Ascending aorta (tissue), 2 donors: Measurements from ENCODE around the gene ARHGEF7. TPM values are rescaled to one million over a fixed set of nuclear protein-coding genes. Genes with fewer than 3 reads are reported as not detected.

Experiments
- DNase-seq, 2 donors: peaks; one replicate each; pipeline ENCODE4 v3.0.0-alpha.2; 2019; ENCODE audit warnings: low spot score in 2 of 2
- H3K27ac ChIP-seq, 2 donors: fragments of 200-600 bp; sonication (generic); one replicate each; pipeline ENCODE4 v1.5.1; 2016 to 2017; ENCODE audit warnings: mild to moderate bottlenecking in 1 of 2
- H3K27me3 ChIP-seq: fragments of 200-600 bp; sonication (generic); one replicate; pipeline ENCODE4 v1.5.1; 2017
- H3K36me3 ChIP-seq, 2 donors: fragments of 200-600 bp; sonication (generic); one replicate each; pipeline ENCODE4 v1.5.1; 2016
- H3K4me1 ChIP-seq, 2 donors: fragments of 200-600 bp; sonication (generic); one replicate each; pipeline ENCODE4 v1.5.1; 2016 to 2017; ENCODE audit warnings: mild to moderate bottlenecking in 1 of 2
- H3K4me3 ChIP-seq, 2 donors: fragments of 200-600 bp; sonication (generic); one replicate each; pipeline ENCODE4 v1.5.1; 2016 to 2017; ENCODE audit warnings: mild to moderate bottlenecking in 1 of 2
- H3K9me3 ChIP-seq, 2 donors: fragments of 200-600 bp; sonication (generic); one replicate each; pipeline ENCODE4 v1.5.1; 2016
- CTCF ChIP-seq, 3 experiments: fragments of 200-600 bp in 2 of 3; fragments of 450-650 bp in 1 of 3; sonication (generic) in 2 of 3; IDR thresholded peaks; one replicate each; pipeline ENCODE4 v1.5.1; 2016 to 2019; ENCODE audit warnings: antibody characterized with exemption in 3 of 3, mild to moderate bottlenecking in 1 of 3, moderate library complexity in 1 of 3
- intact Hi-C: fragments of 100-400 bp; cut with DNase I; formaldehyde crosslinking; loops from one replicate; pipeline ENCODE4 v1.15.1; 2023
- total RNA-seq: library from RNA; depleted of rRNA; stranded (reverse); fragments of >200 nt; gene quantifications from one replicate; pipeline ENCODE4 v1.1.0, GENCODE V29; 2016

ARHGEF7 gene
- total RNA-seq, 1 donor from 2014 or later = 32.2 TPM

- DNase-seq = no peak
- Histone ChIP-seq H3K36me3 (no peaks in the 10 kb centered on the region), H3K4me1 (peaks cover 6 to 41% of the 10 kb centered on the region in 2 donors), H3K27ac (peak overlapping the region; percentile 89 to 95), H3K9me3 (no peaks in the 10 kb centered on the region), H3K27me3 (no peaks in the 10 kb centered on the region), H3K4me3 (peak overlapping the region in 1 of 2 donors; percentile 28)
- TF ChIP-seq CTCF (IDR thresholded peaks at IDR 0.05) = no peak
- intact Hi-C loops = no loop called here
Measured at GRCh38 chr13:111118898-111119607, 3.9 kb downstream of the ARHGEF7 start.

GRCh38 chr13:111119966-111120365 lies 4.9 kb downstream of the ARHGEF7 start:
- H3K36me3 ChIP-seq = no peaks in the 10 kb centered on the region
- DNase-seq = no peak
- H3K9me3 ChIP-seq = no peaks in the 10 kb centered on the region
- H3K4me3 ChIP-seq = no peak overlapping the region
- intact Hi-C loops = no loop called here
- peaks cover 6 to 40% of the 10 kb centered on the region in 2 donors for H3K4me1 ChIP-seq
- H3K27me3 ChIP-seq = no peaks in the 10 kb centered on the region
- no peak for TF ChIP-seq CTCF (IDR thresholded peaks at IDR 0.05)
- peak overlapping the region; percentile 89 to 95 for H3K27ac ChIP-seq

- Histone ChIP-seq H3K36me3 (no peaks in the 10 kb centered on the region), H3K9me3 (no peaks in the 10 kb centered on the region), H3K27me3 (no peaks in the 10 kb centered on the region), H3K4me1 (peaks cover 6 to 40% of the 10 kb centered on the region in 2 donors), H3K4me3 (no peak overlapping the region), H3K27ac (peak overlapping the region; percentile 89 to 95)
- intact Hi-C loops = no loop called here
- no peak for DNase-seq
- no peak for TF ChIP-seq CTCF (IDR thresholded peaks at IDR 0.05)
Measured at GRCh38 chr13:111120422-111120821, 5.3 kb downstream of the ARHGEF7 start.

GRCh38 chr13:111120913-111121312 lies 5.8 kb downstream of the ARHGEF7 start:
- no peaks in the 10 kb centered on the region for H3K9me3 ChIP-seq
- no peak overlapping the region for H3K4me3 ChIP-seq
- no peaks in the 10 kb centered on the region for H3K36me3 ChIP-seq
- intact Hi-C loops = no loop called here
- H3K4me1 ChIP-seq = peaks cover 6 to 40% of the 10 kb centered on the region in 2 donors
- no peak for TF ChIP-seq CTCF (IDR thresholded peaks at IDR 0.05)
- H3K27me3 ChIP-seq = no peaks in the 10 kb centered on the region
- no peak for DNase-seq
- H3K27ac ChIP-seq = peak overlapping the region in 1 of 2 donors; percentile 39

- no peak for DNase-seq
- Histone ChIP-seq H3K27me3 (no peaks in the 10 kb centered on the region), H3K27ac (peak overlapping the region in 1 of 2 donors; percentile 9), H3K4me3 (no peak overlapping the region), H3K36me3 (no peaks in the 10 kb centered on the region), H3K4me1 (peaks cover 6 to 39% of the 10 kb centered on the region in 2 donors), H3K9me3 (no peaks in the 10 kb centered on the region)
- intact Hi-C loops = no loop called here
- TF ChIP-seq CTCF (IDR thresholded peaks at IDR 0.05) = no peak
Measured at GRCh38 chr13:111121506-111121905, 6.4 kb downstream of the ARHGEF7 start.
